Measurements from ENCODE around the gene KCTD10. TPM values are rescaled to one million over a fixed set of nuclear protein-coding genes. Genes with fewer than 3 reads are reported as not detected.

The KCTD10 gene
- 47.7 and 51.1 TPM in 2 replicates for total RNA-seq
- long read RNA-seq, full-length matches to known transcripts: 72 of 103 reads
- long read RNA-seq, partial matches to known transcripts: 16 of 103 reads
- long read RNA-seq, other reads (novel, unspliced or antisense): 15 of 103 reads

- peak within 1 kb of the TSS; percentile 94 for H3K4me3 Mint-ChIP-seq (ENCODE audit: low read depth)
- TF ChIP-seq, protein P1, sequence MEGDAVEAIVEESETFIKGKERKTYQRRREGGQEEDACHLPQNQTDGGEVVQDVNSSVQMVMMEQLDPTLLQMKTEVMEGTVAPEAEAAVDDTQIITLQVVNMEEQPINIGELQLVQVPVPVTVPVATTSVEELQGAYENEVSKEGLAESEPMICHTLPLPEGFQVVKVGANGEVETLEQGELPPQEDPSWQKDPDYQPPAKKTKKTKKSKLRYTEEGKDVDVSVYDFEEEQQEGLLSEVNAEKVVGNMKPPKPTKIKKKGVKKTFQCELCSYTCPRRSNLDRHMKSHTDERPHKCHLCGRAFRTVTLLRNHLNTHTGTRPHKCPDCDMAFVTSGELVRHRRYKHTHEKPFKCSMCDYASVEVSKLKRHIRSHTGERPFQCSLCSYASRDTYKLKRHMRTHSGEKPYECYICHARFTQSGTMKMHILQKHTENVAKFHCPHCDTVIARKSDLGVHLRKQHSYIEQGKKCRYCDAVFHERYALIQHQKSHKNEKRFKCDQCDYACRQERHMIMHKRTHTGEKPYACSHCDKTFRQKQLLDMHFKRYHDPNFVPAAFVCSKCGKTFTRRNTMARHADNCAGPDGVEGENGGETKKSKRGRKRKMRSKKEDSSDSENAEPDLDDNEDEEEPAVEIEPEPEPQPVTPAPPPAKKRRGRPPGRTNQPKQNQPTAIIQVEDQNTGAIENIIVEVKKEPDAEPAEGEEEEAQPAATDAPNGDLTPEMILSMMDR (IDR thresholded peaks at IDR 0.05; ENCODE audit: unreplicated experiment): no peak
- no peaks in the 10 kb centered on the region for H3K36me3 Mint-ChIP-seq (ENCODE audit: insufficient read depth)
- no peaks in the 10 kb centered on the region for H3K27me3 Mint-ChIP-seq
- no peaks in the 10 kb centered on the region for H3K9me3 Mint-ChIP-seq (ENCODE audit: low read depth)
- DNase-seq (ENCODE audit: low spot score, unreplicated experiment): peak; percentile 75
- H3K27ac Mint-ChIP-seq: peak within 1 kb of the TSS; percentile 94
- peaks cover 17% of the 10 kb centered on the region for H3K4me1 Mint-ChIP-seq (ENCODE audit: low read depth)
Measured at GRCh38 chr12:109477185-109477962, at the start of gene KCTD10, which contains the start of gene UBE3B. Gene KCTD10, minus strand, starts transcription at chr12:109477300. Its CDS starts 38 bp downstream, at chr12:109477262. Gene UBE3B, plus strand, starts transcription at chr12:109477634. Its CDS starts 5,918 bp downstream, at chr12:109483552.

DNA sequence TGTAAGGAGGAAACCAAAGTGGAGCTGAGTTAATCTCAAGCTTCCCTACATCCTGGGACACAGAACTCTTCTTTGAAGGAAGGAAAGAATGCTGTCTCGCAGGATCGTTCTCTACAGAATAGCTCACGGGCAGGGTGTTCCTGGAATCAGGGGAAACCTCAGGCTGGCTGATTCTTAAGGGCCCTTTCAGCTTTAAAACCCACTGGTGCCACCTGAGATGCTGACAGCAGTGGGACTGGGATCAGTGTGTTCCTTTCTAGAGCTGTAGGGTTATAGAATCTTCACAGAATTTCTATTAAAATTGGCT is 48.1 kb upstream of the KCTD10 start:
- TF ChIP-seq, protein P1 (IDR thresholded peaks at IDR 0.05; ENCODE audit: unreplicated experiment): no peak
- Mint-ChIP-seq H3K27me3 (no peaks in the 10 kb centered on the region), H3K4me3 (ENCODE audit: low read depth) (no peak overlapping the region), H3K9me3 (ENCODE audit: low read depth) (no peaks in the 10 kb centered on the region), H3K27ac (no peak overlapping the region), H3K4me1 (ENCODE audit: low read depth) (no peaks in the 10 kb centered on the region), H3K36me3 (ENCODE audit: insufficient read depth) (peaks cover 12% of the 10 kb centered on the region)
- no peak for DNase-seq (ENCODE audit: low spot score, unreplicated experiment)

- no peaks in the 10 kb centered on the region for H3K4me1 Mint-ChIP-seq (ENCODE audit: low read depth)
- H3K4me3 Mint-ChIP-seq (ENCODE audit: low read depth): no peak overlapping the region
- H3K27ac Mint-ChIP-seq: no peak overlapping the region
- no peaks in the 10 kb centered on the region for H3K27me3 Mint-ChIP-seq
- no peak for DNase-seq (ENCODE audit: low spot score, unreplicated experiment)
- peaks cover 9% of the 10 kb centered on the region for H3K36me3 Mint-ChIP-seq (ENCODE audit: insufficient read depth)
- no peaks in the 10 kb centered on the region for H3K9me3 Mint-ChIP-seq (ENCODE audit: low read depth)
- TF ChIP-seq, protein P1 (IDR thresholded peaks at IDR 0.05; ENCODE audit: unreplicated experiment): no peak
Measured at GRCh38 chr12:109524466-109525278, 47.6 kb upstream of the KCTD10 start.

DNA sequence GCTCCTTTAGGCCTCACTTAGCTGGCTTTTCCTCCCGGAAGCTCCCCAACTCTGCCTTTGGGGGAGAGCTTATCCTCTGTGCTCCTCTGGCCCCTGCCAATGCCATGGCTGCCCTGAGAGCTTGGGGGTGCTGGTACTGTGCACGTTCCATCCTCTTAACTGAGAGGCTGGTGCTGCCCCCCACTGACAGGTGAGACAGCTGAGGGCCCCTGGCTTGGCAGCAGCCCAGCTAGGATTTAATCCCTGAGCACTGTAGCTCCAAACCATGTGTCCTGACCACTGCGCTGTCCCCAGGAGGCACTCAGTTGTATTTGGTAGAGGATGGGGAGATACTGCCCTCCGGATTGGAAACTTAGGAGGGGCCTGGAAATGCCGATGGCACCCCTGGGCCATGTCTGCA is 46.4 kb upstream of the KCTD10 start:
- no peak overlapping the region for H3K4me3 Mint-ChIP-seq (ENCODE audit: low read depth)
- no peak for DNase-seq (ENCODE audit: low spot score, unreplicated experiment)
- TF ChIP-seq, protein P1 (IDR thresholded peaks at IDR 0.05; ENCODE audit: unreplicated experiment): no peak
- H3K27me3 Mint-ChIP-seq: no peaks in the 10 kb centered on the region
- H3K9me3 Mint-ChIP-seq (ENCODE audit: low read depth): no peaks in the 10 kb centered on the region
- peaks cover 12% of the 10 kb centered on the region for H3K36me3 Mint-ChIP-seq (ENCODE audit: insufficient read depth)
- no peak overlapping the region for H3K27ac Mint-ChIP-seq
- H3K4me1 Mint-ChIP-seq (ENCODE audit: low read depth): no peaks in the 10 kb centered on the region

GRCh38 chr12:109523071-109523470 is 46.0 kb upstream of the KCTD10 start:
- no peaks in the 10 kb centered on the region for H3K4me1 Mint-ChIP-seq (ENCODE audit: low read depth)
- no peak overlapping the region for H3K4me3 Mint-ChIP-seq (ENCODE audit: low read depth)
- H3K9me3 Mint-ChIP-seq (ENCODE audit: low read depth): no peaks in the 10 kb centered on the region
- TF ChIP-seq, protein P1 (IDR thresholded peaks at IDR 0.05; ENCODE audit: unreplicated experiment): no peak
- peaks cover 10% of the 10 kb centered on the region for H3K36me3 Mint-ChIP-seq (ENCODE audit: insufficient read depth)
- no peak overlapping the region for H3K27ac Mint-ChIP-seq
- H3K27me3 Mint-ChIP-seq: no peaks in the 10 kb centered on the region
- no peak for DNase-seq (ENCODE audit: low spot score, unreplicated experiment)
